ENCODE measurements around the gene C13orf42.

C13orf42 gene

GRCh38 chr13:51066091-51066831 is 44.8 kb downstream of the C13orf42 start:
- H2BK12ac ChIP-seq (ENCODE audit: low read length): no peak overlapping the region
- peaks cover 4 to 6% of the 10 kb centered on the region in 2 donors for H3K4me1 ChIP-seq (ENCODE audit: control insufficient read depth in 2 of 2, insufficient read depth in 1 of 2, low read depth in 1 of 2, low read length in 2 of 2)
- peak overlapping the region; percentile 39 for H2BK15ac ChIP-seq (ENCODE audit: low read length)
- H3K36me3 ChIP-seq (replicated peaks in 1 of 2; ENCODE audit: control insufficient read depth in 2 of 2, insufficient read depth in 2 of 2, low read length in 2 of 2): no peaks in the 10 kb centered on the region
- H2AFZ ChIP-seq (ENCODE audit: low read length): no peak overlapping the region
- no peak for DNase-seq (ENCODE audit: low spot score)
- peak overlapping the region; percentile 68 for H3K18ac ChIP-seq (ENCODE audit: low read length)
- no peak overlapping the region for H3K9ac ChIP-seq (ENCODE audit: low read depth, low read length, poor library complexity)
- WGBS, 2 donors (ENCODE audit: extremely low coverage in 2 of 2, insufficient read length in 2 of 2, insufficient replicate concordance in 1 of 2): no CpG with 5 or more reads among the region's 15 CpGs
- no peak overlapping the region for H2BK5ac ChIP-seq (ENCODE audit: low read length)
- H3K9me3 ChIP-seq (replicated peaks in 1 of 2; ENCODE audit: control insufficient read depth in 2 of 2, insufficient read depth in 1 of 2, low read depth in 1 of 2, low read length in 2 of 2): no peaks in the 10 kb centered on the region
- no peak overlapping the region for H3K4ac ChIP-seq (ENCODE audit: low read length)
- no peak overlapping the region for H4K91ac ChIP-seq (ENCODE audit: low read depth, low read length, poor library complexity)
- no peaks in the 10 kb centered on the region for H3K27me3 ChIP-seq (ENCODE audit: control insufficient read depth in 3 of 3, insufficient read depth in 3 of 3, low read depth in 1 of 3, low read length in 3 of 3)
- no peak overlapping the region for H3K23ac ChIP-seq (ENCODE audit: low read depth, low read length, poor library complexity)
- no peaks in the 10 kb centered on the region for H3K79me1 ChIP-seq (ENCODE audit: low read depth, low read length)
- no peak overlapping the region for H3K4me2 ChIP-seq (ENCODE audit: insufficient read depth, low read length, poor library complexity, severe bottlenecking)
- peak overlapping the region; percentile 16 for H2BK120ac ChIP-seq (ENCODE audit: low read depth, low read length)
- no peak overlapping the region for H4K8ac ChIP-seq (ENCODE audit: low read depth, low read length)
- H2AK5ac ChIP-seq (ENCODE audit: low read depth, low read length): peak overlapping the region; percentile 57
- H3K27ac ChIP-seq (replicated peaks; ENCODE audit: low read length): no peak overlapping the region
- peak overlapping the region; percentile 26 for H3K14ac ChIP-seq (ENCODE audit: low read length)
- no peak overlapping the region for H3K4me3 ChIP-seq (ENCODE audit: low read length in 2 of 2)

- H2BK120ac ChIP-seq (ENCODE audit: low read depth, low read length): no peak overlapping the region
- no peaks in the 10 kb centered on the region for H3K27me3 ChIP-seq (ENCODE audit: control insufficient read depth in 3 of 3, insufficient read depth in 3 of 3, low read depth in 1 of 3, low read length in 3 of 3)
- H2BK15ac ChIP-seq (ENCODE audit: low read length): peak overlapping the region; percentile 31
- H4K91ac ChIP-seq (ENCODE audit: low read depth, low read length, poor library complexity): no peak overlapping the region
- no peak overlapping the region for H3K18ac ChIP-seq (ENCODE audit: low read length)
- no peak overlapping the region for H3K27ac ChIP-seq (replicated peaks; ENCODE audit: low read length)
- H2BK12ac ChIP-seq (ENCODE audit: low read length): no peak overlapping the region
- no peak overlapping the region for H3K4me3 ChIP-seq (ENCODE audit: low read length in 2 of 2)
- no peaks in the 10 kb centered on the region for H3K9me3 ChIP-seq (replicated peaks in 1 of 2; ENCODE audit: control insufficient read depth in 2 of 2, insufficient read depth in 1 of 2, low read depth in 1 of 2, low read length in 2 of 2)
- H2AK5ac ChIP-seq (ENCODE audit: low read depth, low read length): no peak overlapping the region
- no peak overlapping the region for H3K23ac ChIP-seq (ENCODE audit: low read depth, low read length, poor library complexity)
- DNase-seq (ENCODE audit: low spot score): no peak
- peaks cover 4 to 6% of the 10 kb centered on the region in 2 donors for H3K4me1 ChIP-seq (ENCODE audit: control insufficient read depth in 2 of 2, insufficient read depth in 1 of 2, low read depth in 1 of 2, low read length in 2 of 2)
- H3K36me3 ChIP-seq (replicated peaks in 1 of 2; ENCODE audit: control insufficient read depth in 2 of 2, insufficient read depth in 2 of 2, low read length in 2 of 2): no peaks in the 10 kb centered on the region
- H2AFZ ChIP-seq (ENCODE audit: low read length): no peak overlapping the region
- H3K14ac ChIP-seq (ENCODE audit: low read length): peak overlapping the region; percentile 26
- H3K4me2 ChIP-seq (ENCODE audit: insufficient read depth, low read length, poor library complexity, severe bottlenecking): no peak overlapping the region
- no CpG with 5 or more reads among the region's 10 CpGs for WGBS, 2 donors (ENCODE audit: extremely low coverage in 2 of 2, insufficient read length in 2 of 2, insufficient replicate concordance in 1 of 2)
- no peak overlapping the region for H4K8ac ChIP-seq (ENCODE audit: low read depth, low read length)
- H3K9ac ChIP-seq (ENCODE audit: low read depth, low read length, poor library complexity): no peak overlapping the region
- no peak overlapping the region for H3K4ac ChIP-seq (ENCODE audit: low read length)
- no peak overlapping the region for H2BK5ac ChIP-seq (ENCODE audit: low read length)
- no peaks in the 10 kb centered on the region for H3K79me1 ChIP-seq (ENCODE audit: low read depth, low read length)
These were observed 45.5 kb downstream of the C13orf42 start for GRCh38 chr13:51065372-51066090.

- Histone ChIP-seq H2AFZ (ENCODE audit: low read length) (no peak overlapping the region), H3K27ac (replicated peaks; ENCODE audit: low read length) (no peak overlapping the region), H3K14ac (ENCODE audit: low read length) (no peak overlapping the region), H3K4me2 (ENCODE audit: insufficient read depth, low read length, poor library complexity, severe bottlenecking) (no peak overlapping the region), H4K8ac (ENCODE audit: low read depth, low read length) (no peak overlapping the region), H2BK120ac (ENCODE audit: low read depth, low read length) (no peak overlapping the region), H3K18ac (ENCODE audit: low read length) (no peak overlapping the region), H2AK5ac (ENCODE audit: low read depth, low read length) (no peak overlapping the region), H2BK12ac (ENCODE audit: low read length) (no peak overlapping the region), H2BK5ac (ENCODE audit: low read length) (no peak overlapping the region), H3K4ac (ENCODE audit: low read length) (no peak overlapping the region), H3K36me3 (replicated peaks in 1 of 2; ENCODE audit: control insufficient read depth in 2 of 2, insufficient read depth in 2 of 2, low read length in 2 of 2) (no peaks in the 10 kb centered on the region), H3K4me3 (ENCODE audit: low read length in 2 of 2) (no peak overlapping the region), H4K91ac (ENCODE audit: low read depth, low read length, poor library complexity) (no peak overlapping the region), H3K23ac (ENCODE audit: low read depth, low read length, poor library complexity) (no peak overlapping the region), H3K79me1 (ENCODE audit: low read depth, low read length) (no peaks in the 10 kb centered on the region), H3K27me3 (ENCODE audit: control insufficient read depth in 3 of 3, insufficient read depth in 3 of 3, low read depth in 1 of 3, low read length in 3 of 3) (no peaks in the 10 kb centered on the region), H3K9me3 (replicated peaks in 1 of 2; ENCODE audit: control insufficient read depth in 2 of 2, insufficient read depth in 1 of 2, low read depth in 1 of 2, low read length in 2 of 2) (no peaks in the 10 kb centered on the region), H3K4me1 (ENCODE audit: control insufficient read depth in 2 of 2, insufficient read depth in 1 of 2, low read depth in 1 of 2, low read length in 2 of 2) (peaks cover 2 to 10% of the 10 kb centered on the region in 2 donors), H2BK15ac (ENCODE audit: low read length) (no peak overlapping the region), H3K9ac (ENCODE audit: low read depth, low read length, poor library complexity) (no peak overlapping the region)
- no CpG with 5 or more reads among the region's 4 CpGs for WGBS, 2 donors (ENCODE audit: extremely low coverage in 2 of 2, insufficient read length in 2 of 2, insufficient replicate concordance in 1 of 2)
- DNase-seq (ENCODE audit: low spot score): no peak
These were observed 46.3 kb downstream of the C13orf42 start for GRCh38 chr13:51064753-51065152.

- no peak overlapping the region for H2BK120ac ChIP-seq (ENCODE audit: low read depth, low read length)
- no peaks in the 10 kb centered on the region for H3K79me1 ChIP-seq (ENCODE audit: low read depth, low read length)
- no peaks in the 10 kb centered on the region for H3K27me3 ChIP-seq (ENCODE audit: control insufficient read depth in 3 of 3, insufficient read depth in 3 of 3, low read depth in 1 of 3, low read length in 3 of 3)
- H3K27ac ChIP-seq (replicated peaks; ENCODE audit: low read length): no peak overlapping the region
- H2BK15ac ChIP-seq (ENCODE audit: low read length): no peak overlapping the region
- H3K4me2 ChIP-seq (ENCODE audit: insufficient read depth, low read length, poor library complexity, severe bottlenecking): no peak overlapping the region
- no peak overlapping the region for H3K18ac ChIP-seq (ENCODE audit: low read length)
- H3K9ac ChIP-seq (ENCODE audit: low read depth, low read length, poor library complexity): no peak overlapping the region
- H3K9me3 ChIP-seq (replicated peaks in 1 of 2; ENCODE audit: control insufficient read depth in 2 of 2, insufficient read depth in 1 of 2, low read depth in 1 of 2, low read length in 2 of 2): no peaks in the 10 kb centered on the region
- WGBS, 2 donors (ENCODE audit: extremely low coverage in 2 of 2, insufficient read length in 2 of 2, insufficient replicate concordance in 1 of 2): no CpG with 5 or more reads among the region's 3 CpGs
- no peak overlapping the region for H2AK5ac ChIP-seq (ENCODE audit: low read depth, low read length)
- H2BK12ac ChIP-seq (ENCODE audit: low read length): no peak overlapping the region
- H2BK5ac ChIP-seq (ENCODE audit: low read length): no peak overlapping the region
- H4K8ac ChIP-seq (ENCODE audit: low read depth, low read length): no peak overlapping the region
- H4K91ac ChIP-seq (ENCODE audit: low read depth, low read length, poor library complexity): no peak overlapping the region
- no peaks in the 10 kb centered on the region for H3K36me3 ChIP-seq (replicated peaks in 1 of 2; ENCODE audit: control insufficient read depth in 2 of 2, insufficient read depth in 2 of 2, low read length in 2 of 2)
- H3K4ac ChIP-seq (ENCODE audit: low read length): no peak overlapping the region
- H2AFZ ChIP-seq (ENCODE audit: low read length): no peak overlapping the region
- no peak overlapping the region for H3K14ac ChIP-seq (ENCODE audit: low read length)
- H3K4me3 ChIP-seq (ENCODE audit: low read length in 2 of 2): no peak overlapping the region
- no peak for DNase-seq (ENCODE audit: low spot score)
- peaks cover 4 to 12% of the 10 kb centered on the region in 2 donors for H3K4me1 ChIP-seq (ENCODE audit: control insufficient read depth in 2 of 2, insufficient read depth in 1 of 2, low read depth in 1 of 2, low read length in 2 of 2)
- no peak overlapping the region for H3K23ac ChIP-seq (ENCODE audit: low read depth, low read length, poor library complexity)
These were observed 47.2 kb downstream of the C13orf42 start for GRCh38 chr13:51063909-51064308.
